ENCODE measurements around the gene SUGCT. TPM values are rescaled to one million over a fixed set of nuclear protein-coding genes. Genes with fewer than 3 reads are reported as not detected.
"Not testable (repeated sequence)": the region's sequence is repeated elsewhere in the genome, so short reads cannot be mapped to it uniquely, and the experiment has no call there.

SUGCT gene
- total and polyA plus RNA-seq, 9 of the 15 experiments (the other 6 are each of a cell fraction or from before 2014, with no cell fraction given) = 0.58 to 2.5 (median 1.4) TPM

GRCh38 chr7:40115936-40116335 is 18.9 kb upstream of the SUGCT start:
- Histone ChIP-seq H3K9me1 (ENCODE audit: control insufficient read depth, insufficient read depth, low read length) (no peaks in the 10 kb centered on the region), H3K4me2 (ENCODE audit: insufficient read depth, low read length) (no peak overlapping the region), H3K79me2 (ENCODE audit: control insufficient read depth, insufficient read depth, low read length) (no peaks in the 10 kb centered on the region), H2AFZ (ENCODE audit: low read depth, low read length) (no peak overlapping the region), H3K4me3 (no peak overlapping the region), H3K4me1 (replicated peaks in 1 of 2; ENCODE audit: control insufficient read depth in 2 of 2, insufficient read depth in 2 of 2, low read length in 2 of 2) (no peaks in the 10 kb centered on the region), H3K27me3 (ENCODE audit: control insufficient read depth in 2 of 2, insufficient read depth in 2 of 2, low read length in 2 of 2) (no peaks in the 10 kb centered on the region), H3K36me3 (ENCODE audit: control insufficient read depth, insufficient read depth, low read length) (no peaks in the 10 kb centered on the region; the same call in 2 of the 3 replicates), H3K27ac (ENCODE audit: extremely low read depth, low read depth, low read length) (no peak overlapping the region), H3K9me3 (replicated peaks; ENCODE audit: control insufficient read depth, insufficient read depth, low read depth, low read length) (no peaks in the 10 kb centered on the region), H4K20me1 (replicated peaks; ENCODE audit: control insufficient read depth, insufficient read depth, low read length) (no peaks in the 10 kb centered on the region), H3K9ac (ENCODE audit: insufficient read depth in 1 of 2, low read depth in 2 of 2, low read length in 2 of 2) (no peak overlapping the region)
- ChIA-PET CTCF (ENCODE audit: low intra/inter-chr PET ratio) (no interaction called here), POLR2A (no interaction called here)
- intact Hi-C loops (cut with micrococcal nuclease) (no loop called here), in situ Hi-C loops (cut with MboI) (no loop called here)
- 60% methylated on average over 2 of the region's 2 CpGs for WGBS (ENCODE audit: insufficient coverage, low coverage, missing lambda C conversion rate)
- ATAC-seq (no peak), DNase-seq (ENCODE audit: extremely low read depth in 1 of 4, low spot score in 3 of 4) (no peak), FAIRE-seq (no peak)
- no TSS peak for BruUV-seq (replicated peaks)
- TF ChIP-seq ZNF561 (CRISPR knock-in tag; conservative IDR thresholded peaks at IDR 0.05) (no peak), ZNF77 (CRISPR knock-in tag; IDR thresholded peaks at IDR 0.05) (no peak), ZNF785 (CRISPR knock-in tag; IDR thresholded peaks at IDR 0.05) (no peak)

DNA sequence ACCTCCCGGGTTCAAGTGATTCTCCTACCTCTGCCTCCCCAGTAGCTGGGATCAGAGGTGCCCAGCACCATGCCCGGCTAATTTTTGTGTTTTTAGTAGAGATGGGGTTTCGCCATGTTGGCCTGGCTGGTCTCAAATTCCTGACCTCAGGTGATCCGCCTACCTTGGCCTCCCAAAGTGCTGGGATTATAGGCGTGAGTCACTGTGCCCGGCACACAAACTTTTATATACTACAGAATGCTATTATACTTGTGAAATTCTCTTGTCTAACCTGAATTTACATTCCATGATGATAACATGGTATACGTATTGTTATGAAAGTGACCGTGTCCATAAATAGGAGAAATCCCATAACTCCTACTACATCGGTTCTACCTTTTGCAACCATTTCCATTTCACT is 17.6 kb upstream of the SUGCT start:
- H3K36me3 ChIP-seq (ENCODE audit: control insufficient read depth, insufficient read depth, low read length); H4K20me1 ChIP-seq (replicated peaks; ENCODE audit: control insufficient read depth, insufficient read depth, low read length); H3K9me3 ChIP-seq (replicated peaks; ENCODE audit: control insufficient read depth, insufficient read depth, low read depth, low read length); CTCF ChIA-PET (ENCODE audit: low intra/inter-chr PET ratio); H3K9ac ChIP-seq (ENCODE audit: insufficient read depth in 1 of 2, low read depth in 2 of 2, low read length in 2 of 2); H2AFZ ChIP-seq (ENCODE audit: low read depth, low read length); H3K27ac ChIP-seq (ENCODE audit: extremely low read depth, low read depth, low read length); BruUV-seq (replicated peaks); H3K4me3 ChIP-seq; intact Hi-C loops (cut with micrococcal nuclease); H3K9me1 ChIP-seq (ENCODE audit: control insufficient read depth, insufficient read depth, low read length); ATAC-seq; H3K79me2 ChIP-seq (ENCODE audit: control insufficient read depth, insufficient read depth, low read length); FAIRE-seq; H3K4me2 ChIP-seq (ENCODE audit: insufficient read depth, low read length); H3K27me3 ChIP-seq (ENCODE audit: control insufficient read depth in 2 of 2, insufficient read depth in 2 of 2, low read length in 2 of 2); H3K4me1 ChIP-seq (replicated peaks in 1 of 2; ENCODE audit: control insufficient read depth in 2 of 2, insufficient read depth in 2 of 2, low read length in 2 of 2); DNase-seq (ENCODE audit: extremely low read depth in 1 of 4, low spot score in 3 of 4); in situ Hi-C loops (cut with MboI): not testable (repeated sequence)
- WGBS (ENCODE audit: insufficient coverage, low coverage, missing lambda C conversion rate) = 81% methylated on average over 9 of the region's 9 CpGs
- POLR2A ChIA-PET = interaction anchor here (0.6 kb wide), 1 partner anchor 645 kb away, joined by 5 read pairs; no protein-coding TSS in a partner anchor

GRCh38 chr7:40118201-40118600 is 16.6 kb upstream of the SUGCT start:
- in situ Hi-C loops (cut with MboI); H3K9me3 ChIP-seq (replicated peaks; ENCODE audit: control insufficient read depth, insufficient read depth, low read depth, low read length); H3K27ac ChIP-seq (ENCODE audit: extremely low read depth, low read depth, low read length); ATAC-seq; H3K36me3 ChIP-seq (ENCODE audit: control insufficient read depth, insufficient read depth, low read length); BruUV-seq (replicated peaks); POLR2A ChIA-PET; H3K9me1 ChIP-seq (ENCODE audit: control insufficient read depth, insufficient read depth, low read length); DNase-seq (ENCODE audit: extremely low read depth in 1 of 4, low spot score in 3 of 4); FAIRE-seq; CTCF ChIA-PET (ENCODE audit: low intra/inter-chr PET ratio); H3K27me3 ChIP-seq (ENCODE audit: control insufficient read depth in 2 of 2, insufficient read depth in 2 of 2, low read length in 2 of 2); H2AFZ ChIP-seq (ENCODE audit: low read depth, low read length); H3K4me1 ChIP-seq (replicated peaks in 1 of 2; ENCODE audit: control insufficient read depth in 2 of 2, insufficient read depth in 2 of 2, low read length in 2 of 2); H3K79me2 ChIP-seq (ENCODE audit: control insufficient read depth, insufficient read depth, low read length); H3K9ac ChIP-seq (ENCODE audit: insufficient read depth in 1 of 2, low read depth in 2 of 2, low read length in 2 of 2); H3K4me3 ChIP-seq; intact Hi-C loops (cut with micrococcal nuclease); H3K4me2 ChIP-seq (ENCODE audit: insufficient read depth, low read length); H4K20me1 ChIP-seq (replicated peaks; ENCODE audit: control insufficient read depth, insufficient read depth, low read length): not testable (repeated sequence)
- 86% methylated on average over 6 of the region's 7 CpGs for WGBS (ENCODE audit: insufficient coverage, low coverage, missing lambda C conversion rate)

All from K562 (cell line).